ENCODE measurements around the gene MSL3B.

Gene MSL3B

DNA sequence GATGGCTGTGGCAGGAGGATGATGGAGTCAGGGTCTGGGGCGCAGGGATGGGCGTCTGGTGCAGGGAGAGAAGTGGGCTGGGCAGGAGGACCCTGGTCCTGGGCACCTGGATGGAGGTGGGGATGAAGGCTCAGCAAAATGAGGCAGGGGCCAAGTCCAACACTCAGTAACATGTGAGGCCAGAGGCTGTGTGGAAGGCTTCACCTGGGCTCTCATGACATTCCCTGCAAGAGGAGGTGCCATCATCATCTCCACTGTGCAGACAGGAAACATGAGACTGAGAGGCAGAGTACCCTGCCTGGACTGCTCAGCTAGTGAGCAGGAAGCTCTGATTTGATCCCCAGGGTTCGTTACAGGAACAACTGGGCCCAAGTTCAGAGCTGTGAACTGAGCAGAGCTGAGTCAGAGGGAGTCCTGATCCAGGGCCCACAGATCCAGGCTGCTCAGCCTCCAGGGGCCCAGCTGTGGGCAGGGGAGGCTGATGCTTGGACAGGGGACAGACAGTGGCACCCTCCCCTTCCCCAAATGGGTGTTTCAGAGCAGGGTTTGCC, 50.8 kb downstream of the MSL3B start:
- H3K36me3 Mint-ChIP-seq (ENCODE audit: insufficient read depth), result no peaks in the 10 kb centered on the region
- ATAC-seq (replicated peaks; ENCODE audit: extremely low read depth, poor library complexity, severe bottlenecking), result no peak
- no peak overlapping the region for H3K4me3 Mint-ChIP-seq
- H3K27ac Mint-ChIP-seq (ENCODE audit: low read depth), result no peak overlapping the region
- H3K9me3 Mint-ChIP-seq, result no peaks in the 10 kb centered on the region
- peaks cover 87% of the 10 kb centered on the region for H3K27me3 Mint-ChIP-seq
- no peaks in the 10 kb centered on the region for H3K4me1 Mint-ChIP-seq
- no peak for DNase-seq (ENCODE audit: low spot score in 2 of 2)

- no peaks in the 10 kb centered on the region for H3K9me3 Mint-ChIP-seq
- no peak overlapping the region for H3K27ac Mint-ChIP-seq (ENCODE audit: low read depth)
- DNase-seq (ENCODE audit: low spot score in 2 of 2), result no peak
- H3K4me1 Mint-ChIP-seq, result no peaks in the 10 kb centered on the region
- H3K36me3 Mint-ChIP-seq (ENCODE audit: insufficient read depth), result no peaks in the 10 kb centered on the region
- H3K4me3 Mint-ChIP-seq, result no peak overlapping the region
- H3K27me3 Mint-ChIP-seq, result peaks cover 93% of the 10 kb centered on the region
- ATAC-seq (replicated peaks; ENCODE audit: extremely low read depth, poor library complexity, severe bottlenecking), result no peak
Measured at GRCh38 chr2:233816771-233817170, 51.4 kb downstream of the MSL3B start.

DNA sequence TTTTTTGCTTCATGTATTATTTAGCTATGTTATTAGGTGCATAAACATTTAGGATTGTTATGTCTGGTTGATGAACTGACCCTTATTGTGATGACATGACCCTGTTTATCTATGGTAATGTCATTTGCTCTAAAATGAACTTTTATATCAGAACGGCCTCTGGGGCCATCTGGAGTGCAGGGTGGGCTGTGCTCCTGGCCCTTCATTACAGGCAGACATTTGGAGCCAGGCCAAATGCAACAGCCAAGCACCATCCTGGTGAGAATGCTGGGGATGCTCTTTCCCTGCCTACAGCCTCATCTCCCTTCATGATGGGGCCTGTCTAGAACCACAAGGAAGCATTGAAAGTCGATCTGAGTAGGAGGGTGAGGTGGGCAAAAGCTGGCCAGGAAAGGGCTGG, 51.9 kb downstream of the MSL3B start:
- DNase-seq (ENCODE audit: low spot score in 2 of 2) (no peak), ATAC-seq (replicated peaks; ENCODE audit: extremely low read depth, poor library complexity, severe bottlenecking) (no peak)
- no peak overlapping the region for H3K27ac Mint-ChIP-seq (ENCODE audit: low read depth)
- no peaks in the 10 kb centered on the region for H3K9me3 Mint-ChIP-seq
- peaks cover 94% of the 10 kb centered on the region for H3K27me3 Mint-ChIP-seq
- H3K4me3 Mint-ChIP-seq, result no peak overlapping the region
- no peaks in the 10 kb centered on the region for H3K36me3 Mint-ChIP-seq (ENCODE audit: insufficient read depth)
- no peaks in the 10 kb centered on the region for H3K4me1 Mint-ChIP-seq

DNA sequence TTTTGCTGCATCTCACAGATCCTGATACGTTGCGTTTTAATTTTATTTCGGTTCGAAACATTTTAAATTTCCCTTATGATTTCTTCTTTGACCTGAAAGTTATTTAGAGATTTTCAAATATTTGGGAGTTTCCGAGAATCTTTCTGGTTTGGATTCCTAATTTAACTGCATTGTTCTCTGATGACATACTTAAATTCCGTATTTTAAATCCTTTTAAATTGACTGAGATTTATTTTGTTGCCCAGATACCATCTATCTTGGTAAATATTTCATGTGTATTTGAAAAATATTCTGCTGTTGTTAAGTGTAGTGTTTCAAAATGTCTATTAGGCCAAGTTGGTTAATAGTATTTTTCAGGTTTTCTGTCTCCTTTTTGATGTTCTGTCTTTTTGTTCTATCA, 52.3 kb downstream of the MSL3B start:
- Mint-ChIP-seq H3K27ac (ENCODE audit: low read depth) (no peak overlapping the region), H3K9me3 (no peaks in the 10 kb centered on the region), H3K4me1 (no peaks in the 10 kb centered on the region), H3K4me3 (no peak overlapping the region), H3K27me3 (peaks cover 94% of the 10 kb centered on the region), H3K36me3 (ENCODE audit: insufficient read depth) (no peaks in the 10 kb centered on the region)
- ATAC-seq (replicated peaks; ENCODE audit: extremely low read depth, poor library complexity, severe bottlenecking) (no peak), DNase-seq (ENCODE audit: low spot score in 2 of 2) (no peak)
